Measurements from ENCODE around the gene KRTAP1-3.
"Not testable (repeated sequence)": the region's sequence is repeated elsewhere in the genome, so short reads cannot be mapped to it uniquely, and the experiment has no call there.

KRTAP1-3 gene

DNA sequence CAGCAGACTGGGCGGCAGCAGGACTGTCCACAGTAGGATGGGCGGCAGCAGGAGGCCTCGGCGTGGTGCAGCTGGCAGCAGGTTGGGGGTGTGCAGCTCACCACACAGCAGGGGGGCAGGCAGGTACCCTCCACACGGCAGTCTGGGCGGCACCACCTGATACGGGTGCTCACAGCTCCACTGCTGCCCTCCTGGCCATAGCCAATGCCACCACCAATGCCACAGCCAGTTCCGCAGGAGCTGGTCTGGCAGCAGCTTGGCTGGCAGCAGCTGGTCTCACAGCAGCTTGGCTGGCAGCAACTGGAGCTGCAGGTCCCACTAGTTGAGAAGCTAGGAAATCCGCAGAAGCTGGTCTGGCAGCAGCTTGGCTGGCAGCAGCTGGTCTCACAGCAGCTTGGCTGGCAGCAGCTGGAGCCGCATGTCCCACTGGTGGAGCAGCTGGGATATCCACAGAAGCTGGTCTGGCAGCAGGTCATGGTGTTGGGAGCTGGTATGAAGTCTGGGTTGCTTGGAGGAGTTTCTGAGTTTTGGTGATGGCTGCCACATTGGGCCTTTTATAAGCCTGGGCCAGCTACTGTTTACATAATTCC lies at the start of gene KRTAP1-3:
Gene KRTAP1-3 (minus strand): TSS at position 529 of the 590 bp plus-strand sequence. CDS start 53 bp downstream, at position 476.
- in situ Hi-C loops (cut with MboI; ENCODE audit: low pct_unique_long_range_greater_than_20kb, low sequenced_read_pairs); DNase-seq: not testable (repeated sequence)

DNA sequence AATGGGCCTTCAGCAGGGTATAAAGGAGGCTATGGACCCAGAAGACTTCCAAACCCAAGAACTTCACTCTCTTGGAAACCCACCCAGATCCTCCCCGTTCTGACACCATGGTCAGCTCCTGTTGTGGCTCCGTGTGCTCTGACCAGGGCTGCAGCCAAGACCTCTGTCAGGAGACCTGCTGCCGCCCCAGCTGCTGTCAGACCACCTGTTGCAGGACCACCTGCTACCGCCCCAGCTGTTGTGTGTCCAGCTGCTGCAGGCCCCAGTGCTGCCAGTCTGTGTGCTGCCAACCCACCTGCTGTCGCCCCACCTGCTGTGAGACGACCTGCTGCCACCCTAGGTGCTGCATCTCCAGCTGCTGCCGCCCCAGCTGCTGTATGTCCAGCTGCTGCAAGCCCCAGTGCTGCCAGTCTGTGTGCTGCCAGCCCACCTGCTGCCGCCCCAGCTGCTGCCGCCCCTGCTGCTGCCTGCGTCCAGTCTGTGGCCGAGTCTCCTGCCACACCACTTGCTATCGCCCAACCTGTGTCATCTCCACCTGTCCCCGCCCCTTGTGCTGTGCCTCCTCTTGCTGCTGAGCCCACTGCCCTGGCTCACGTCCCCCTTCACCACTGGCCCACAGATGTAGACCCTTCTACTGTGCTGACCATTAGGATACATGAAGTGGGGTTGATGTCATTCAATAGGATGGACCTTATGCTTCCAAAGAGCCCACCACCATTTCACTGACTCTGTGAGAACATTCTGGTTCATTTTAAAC lies 49.6 kb upstream of the KRTAP1-3 start, which contains the start of gene KRTAP4-7:
Gene KRTAP4-7 (plus strand): TSS at position 51 of the 757 bp plus-strand sequence. CDS start 57 bp downstream, at position 108.
- in situ Hi-C loops (cut with MboI; ENCODE audit: low pct_unique_long_range_greater_than_20kb, low sequenced_read_pairs); DNase-seq: not testable (repeated sequence)

GRCh38 chr17:41083427-41083826 lies 48.8 kb upstream of the KRTAP1-3 start:
- DNase-seq; in situ Hi-C loops (cut with MboI; ENCODE audit: low pct_unique_long_range_greater_than_20kb, low sequenced_read_pairs): not testable (repeated sequence)

- no peak for DNase-seq
- in situ Hi-C loops (cut with MboI; ENCODE audit: low pct_unique_long_range_greater_than_20kb, low sequenced_read_pairs) = no loop called here
These were observed 48.0 kb upstream of the KRTAP1-3 start for GRCh38 chr17:41082626-41083025.

GRCh38 chr17:41076788-41077187 lies 42.1 kb upstream of the KRTAP1-3 start:
- in situ Hi-C loops (cut with MboI; ENCODE audit: low pct_unique_long_range_greater_than_20kb, low sequenced_read_pairs) = no loop called here
- DNase-seq = no peak

- in situ Hi-C loops (cut with MboI; ENCODE audit: low pct_unique_long_range_greater_than_20kb, low sequenced_read_pairs) = no loop called here
These were observed 39.0 kb upstream of the KRTAP1-3 start for GRCh38 chr17:41073676-41074075.

GRCh38 chr17:41071606-41072360 lies 37.1 kb upstream of the KRTAP1-3 start:
- in situ Hi-C loops (cut with MboI; ENCODE audit: low pct_unique_long_range_greater_than_20kb, low sequenced_read_pairs) = no loop called here
- DNase-seq = no peak

More at GRCh38 chr17:41073676-41074075, 39.0 kb upstream of the KRTAP1-3 start:
- DNase-seq = no peak

GRCh38 chr17:41069031-41069430 lies 34.4 kb upstream of the KRTAP1-3 start:
- in situ Hi-C loops (cut with MboI; ENCODE audit: low pct_unique_long_range_greater_than_20kb, low sequenced_read_pairs) = no loop called here
- peak; percentile 16 for DNase-seq

- in situ Hi-C loops (cut with MboI; ENCODE audit: low pct_unique_long_range_greater_than_20kb, low sequenced_read_pairs) = no loop called here
- no peak for DNase-seq
These were observed 32.6 kb upstream of the KRTAP1-3 start for GRCh38 chr17:41067281-41067680.

DNA sequence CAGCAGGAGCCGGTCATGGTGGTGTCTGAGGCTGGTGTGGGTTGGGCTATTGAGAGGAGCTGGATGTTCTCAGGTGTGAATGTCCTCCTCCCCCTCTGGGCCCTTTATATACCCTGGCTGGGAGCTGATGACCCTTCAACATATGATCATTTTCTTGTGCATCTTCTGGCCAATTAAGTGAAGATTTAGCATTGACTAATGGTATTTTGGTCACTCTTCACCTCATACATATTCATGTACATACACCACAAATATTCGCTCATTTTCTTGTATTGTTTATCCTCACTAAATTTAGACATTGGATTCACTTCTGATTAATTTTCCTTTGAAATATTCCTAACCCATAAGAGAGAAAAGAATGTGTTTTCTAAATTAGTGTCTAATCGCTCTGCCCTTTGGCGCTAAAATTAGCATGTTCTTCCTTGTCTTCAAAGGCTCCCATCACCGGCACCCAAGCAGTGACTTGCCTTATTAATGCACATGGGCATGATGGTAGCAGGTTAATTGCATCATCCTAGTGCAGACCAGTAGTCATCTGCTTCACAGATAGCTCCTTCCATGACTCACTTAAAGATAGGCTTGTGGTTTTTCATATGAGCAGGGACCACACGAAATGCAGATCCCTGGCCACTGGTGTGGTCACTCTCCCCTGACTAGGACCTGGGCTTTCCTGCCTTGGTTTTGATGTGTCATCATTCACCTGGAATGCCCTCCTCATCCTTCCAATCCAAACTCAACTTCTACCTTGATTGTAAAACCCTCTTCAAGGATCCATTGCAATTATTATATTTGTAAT lies 31.4 kb upstream of the KRTAP1-3 start, which contains the start of gene KRTAP2-4:
Gene KRTAP2-4 (minus strand): TSS at position 51 of the 796 bp plus-strand sequence. CDS start 34 bp downstream, at position 17.
- no peak for DNase-seq
- in situ Hi-C loops (cut with MboI; ENCODE audit: low pct_unique_long_range_greater_than_20kb, low sequenced_read_pairs) = no loop called here

DNA sequence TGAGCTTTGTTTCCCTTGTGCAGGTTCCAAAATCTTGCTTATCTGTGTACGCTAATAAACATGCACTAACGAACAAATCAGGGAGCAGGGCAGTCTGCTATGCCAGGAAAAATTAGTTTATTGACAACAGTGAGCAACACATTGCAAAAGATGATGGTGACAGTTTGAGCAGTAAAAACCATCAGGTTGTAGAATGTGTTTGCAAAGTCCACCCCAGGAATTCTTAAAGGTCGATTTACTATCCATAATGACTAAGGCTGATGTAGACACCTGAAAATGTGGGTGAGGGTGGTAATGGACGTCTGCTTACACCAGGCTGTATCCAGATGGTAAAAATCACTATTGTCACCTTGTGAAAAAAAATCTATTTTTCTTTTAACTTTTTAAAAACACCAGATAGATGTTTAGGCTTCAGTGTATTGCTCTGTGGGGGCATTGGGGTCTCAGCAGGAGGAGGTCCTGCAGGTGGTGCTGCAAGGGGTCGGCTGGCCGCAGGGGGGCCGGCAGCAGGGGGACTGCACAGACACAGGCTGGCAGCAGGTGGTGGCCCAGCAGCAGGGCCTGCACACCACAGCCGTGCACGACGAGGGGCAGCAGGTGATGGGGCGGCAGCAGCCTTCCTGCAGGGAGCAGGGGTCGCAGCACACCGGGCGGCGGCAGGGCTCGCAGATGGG lies 30.5 kb upstream of the KRTAP1-3 start:
- in situ Hi-C loops (cut with MboI; ENCODE audit: low pct_unique_long_range_greater_than_20kb, low sequenced_read_pairs); DNase-seq: not testable (repeated sequence)

- in situ Hi-C loops (cut with MboI; ENCODE audit: low pct_unique_long_range_greater_than_20kb, low sequenced_read_pairs) = no loop called here
- DNase-seq = no peak
These were observed 29.6 kb upstream of the KRTAP1-3 start for GRCh38 chr17:41064301-41064700.

DNA sequence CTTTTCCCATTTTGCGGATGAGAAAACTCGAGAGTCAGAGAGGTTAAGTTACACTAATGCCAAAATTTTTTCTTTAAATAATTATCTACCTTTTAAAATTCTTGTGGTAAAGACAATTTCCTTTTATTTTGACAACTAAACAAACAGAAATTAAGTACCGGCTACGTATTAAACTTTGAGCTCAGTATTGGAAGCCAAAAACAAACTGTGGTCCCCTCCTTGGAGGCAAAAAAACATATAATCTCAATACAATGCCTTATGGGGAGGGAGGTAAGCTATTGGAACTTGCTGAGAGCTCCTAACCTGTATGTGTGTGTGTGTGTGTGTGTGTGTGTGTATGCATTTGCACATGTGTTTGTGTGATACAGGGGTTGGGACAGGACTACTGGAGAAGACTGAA lies 28.8 kb upstream of the KRTAP1-3 start:
- in situ Hi-C loops (cut with MboI; ENCODE audit: low pct_unique_long_range_greater_than_20kb, low sequenced_read_pairs) = no loop called here
- DNase-seq = no peak

GRCh38 chr17:41061964-41062363 lies 27.3 kb upstream of the KRTAP1-3 start:
- DNase-seq = no peak

GRCh38 chr17:41060052-41060604 lies 25.5 kb upstream of the KRTAP1-3 start, which contains the start of gene KRTAP2-3:
TSS of gene KRTAP2-3 (minus strand) at chr17:41060114. CDS start at chr17:41060050, 64 bp downstream.
- no peak for DNase-seq
- in situ Hi-C loops (cut with MboI; ENCODE audit: low pct_unique_long_range_greater_than_20kb, low sequenced_read_pairs) = no loop called here

More at GRCh38 chr17:41061964-41062363, 27.3 kb upstream of the KRTAP1-3 start:
- in situ Hi-C loops (cut with MboI; ENCODE audit: low pct_unique_long_range_greater_than_20kb, low sequenced_read_pairs) = no loop called here

- not testable (repeated sequence) for DNase-seq
These were observed 24.8 kb upstream of the KRTAP1-3 start for GRCh38 chr17:41059276-41060051.

GRCh38 chr17:41058741-41059140 lies 24.1 kb upstream of the KRTAP1-3 start:
- in situ Hi-C loops (cut with MboI; ENCODE audit: low pct_unique_long_range_greater_than_20kb, low sequenced_read_pairs) = no loop called here
- no peak for DNase-seq

More at GRCh38 chr17:41059276-41060051, 24.8 kb upstream of the KRTAP1-3 start:
- in situ Hi-C loops (cut with MboI; ENCODE audit: low pct_unique_long_range_greater_than_20kb, low sequenced_read_pairs) = not testable (repeated sequence)
